Chondrocyte (in vitro differentiated cells): ENCODE results near the gene GTF2H2. TPM values are rescaled to one million over a fixed set of nuclear protein-coding genes. Genes with fewer than 3 reads are reported as not detected.
"Not testable (repeated sequence)": the region's sequence is repeated elsewhere in the genome, so short reads cannot be mapped to it uniquely, and the experiment has no call there.

Experiments used
- DNase-seq: peaks from one replicate; pipeline ENCODE4 v3.0.0; 2021; ENCODE audit warnings: mixed read lengths, low spot score
- H3K27ac Mint-ChIP-seq: one replicate; pipeline ENCODE4 v1.8.0; 2021; ENCODE audit warnings: mild to moderate bottlenecking, moderate library complexity, mixed read lengths; ENCODE audit not compliant: unreplicated experiment
- H3K27me3 Mint-ChIP-seq: 2 replicates; pipeline ENCODE4 v1.8.0; 2021; ENCODE audit warnings: low read depth, mixed read lengths
- H3K36me3 Mint-ChIP-seq: 2 replicates; pipeline ENCODE4 v1.8.0; 2021; ENCODE audit warnings: low read depth, mixed read lengths
- H3K4me1 Mint-ChIP-seq: 2 replicates; pipeline ENCODE4 v1.8.0; 2021; ENCODE audit warnings: low read depth, mild to moderate bottlenecking, mixed read lengths
- H3K4me3 Mint-ChIP-seq: one replicate; pipeline ENCODE4 v1.8.0; 2021; ENCODE audit warnings: mild to moderate bottlenecking, moderate library complexity, mixed read lengths; ENCODE audit not compliant: unreplicated experiment
- H3K9me3 Mint-ChIP-seq: 2 replicates; pipeline ENCODE4 v1.8.0; 2021; ENCODE audit warnings: low read depth, mixed read lengths
- CTCF ChIP-seq: fragments of 200-600 bp; sonication (generic); IDR thresholded peaks from 2 replicates; pipeline ENCODE4 v1.5.0; 2021; ENCODE audit warnings: antibody characterized with exemption, mild to moderate bottlenecking, moderate library complexity
- total RNA-seq: library from RNA; stranded (reverse); gene quantifications from 3 replicates; pipeline ENCODE4 v1.2.1, GENCODE V29; 2021

Gene GTF2H2
- total RNA-seq, 1 donor from 2014 or later: 16.8 TPM

- DNase-seq, H3K27ac Mint-ChIP-seq, H3K4me1 Mint-ChIP-seq, H3K4me3 Mint-ChIP-seq, H3K36me3 Mint-ChIP-seq, H3K27me3 Mint-ChIP-seq, H3K9me3 Mint-ChIP-seq: not testable (repeated sequence)
Measured at GRCh38 chr5:71059426-71059825, 8.1 kb downstream of the GTF2H2 start.

DNA sequence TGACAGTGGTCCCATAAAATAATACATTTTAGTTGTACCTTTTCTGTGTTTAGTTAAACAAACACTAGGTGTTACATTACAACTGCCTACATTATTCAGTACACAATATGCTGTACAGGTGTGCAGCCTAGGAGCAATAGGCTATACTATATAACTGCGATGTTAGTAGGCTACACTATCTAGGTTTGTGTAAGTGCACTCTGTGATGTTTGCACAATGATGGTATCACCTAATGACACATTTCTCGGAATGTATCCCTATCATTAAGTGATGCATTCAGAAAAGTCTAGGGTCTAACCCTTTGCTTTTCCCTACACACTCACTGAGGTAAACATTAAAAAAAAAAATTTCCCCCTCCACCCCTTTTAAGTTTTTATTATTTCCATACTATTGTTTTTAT, 22.7 kb downstream of the GTF2H2 start:
- not testable (repeated sequence) for H3K27me3 Mint-ChIP-seq, H3K36me3 Mint-ChIP-seq, H3K4me1 Mint-ChIP-seq, DNase-seq, H3K4me3 Mint-ChIP-seq, H3K9me3 Mint-ChIP-seq, H3K27ac Mint-ChIP-seq

- not testable (repeated sequence) for H3K36me3 Mint-ChIP-seq, H3K27me3 Mint-ChIP-seq, H3K4me3 Mint-ChIP-seq, H3K9me3 Mint-ChIP-seq, DNase-seq, H3K4me1 Mint-ChIP-seq
- peak overlapping the region; percentile 54 for H3K27ac Mint-ChIP-seq
Measured at GRCh38 chr5:71044128-71044527, 23.3 kb downstream of the GTF2H2 start.

DNA sequence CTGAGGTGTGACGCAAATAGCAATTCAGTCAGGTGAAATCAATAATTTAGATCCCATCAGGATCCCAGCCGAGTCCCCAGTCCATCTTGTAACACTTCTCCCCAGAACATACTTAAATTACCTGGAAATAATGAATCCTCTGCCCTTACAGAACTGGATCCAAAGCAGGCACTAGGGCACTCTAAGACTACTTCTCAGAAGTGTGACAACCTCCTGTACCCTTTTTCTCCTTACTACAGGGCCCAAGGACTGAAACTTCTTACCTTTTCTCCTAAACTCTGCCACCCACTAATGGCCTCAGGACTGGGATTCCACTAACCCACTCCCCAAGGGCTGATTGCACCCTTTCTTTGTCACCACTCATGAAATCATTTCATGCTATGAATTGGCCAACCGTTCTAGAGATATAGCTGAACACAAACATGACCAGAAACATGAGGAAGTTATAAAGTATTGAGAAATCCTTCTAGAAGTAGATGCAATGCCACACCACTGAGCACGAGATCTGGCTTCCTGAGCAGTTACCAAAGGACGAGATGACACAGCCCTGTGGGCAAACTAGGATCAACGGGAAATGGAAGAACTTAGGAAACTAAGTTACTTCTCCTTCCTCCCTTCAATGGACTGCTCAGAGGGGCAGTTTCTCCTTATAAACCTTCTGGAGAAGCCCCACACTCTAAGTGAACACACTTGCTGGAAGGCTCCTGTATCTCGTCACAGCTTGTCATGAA, 36.3 kb downstream of the GTF2H2 start:
- not testable (repeated sequence) for H3K4me1 Mint-ChIP-seq, H3K27ac Mint-ChIP-seq, H3K9me3 Mint-ChIP-seq, H3K4me3 Mint-ChIP-seq, DNase-seq, H3K36me3 Mint-ChIP-seq, H3K27me3 Mint-ChIP-seq

- H3K4me3 Mint-ChIP-seq, H3K27me3 Mint-ChIP-seq, H3K4me1 Mint-ChIP-seq, H3K9me3 Mint-ChIP-seq, H3K27ac Mint-ChIP-seq, H3K36me3 Mint-ChIP-seq, DNase-seq: not testable (repeated sequence)
Measured at GRCh38 chr5:71025289-71025953, 42.1 kb downstream of the GTF2H2 start, which contains the start of gene NAIP. Gene NAIP, minus strand, starts transcription at chr5:71025339. Its CDS starts 12,424 bp downstream, at chr5:71012915.

DNA sequence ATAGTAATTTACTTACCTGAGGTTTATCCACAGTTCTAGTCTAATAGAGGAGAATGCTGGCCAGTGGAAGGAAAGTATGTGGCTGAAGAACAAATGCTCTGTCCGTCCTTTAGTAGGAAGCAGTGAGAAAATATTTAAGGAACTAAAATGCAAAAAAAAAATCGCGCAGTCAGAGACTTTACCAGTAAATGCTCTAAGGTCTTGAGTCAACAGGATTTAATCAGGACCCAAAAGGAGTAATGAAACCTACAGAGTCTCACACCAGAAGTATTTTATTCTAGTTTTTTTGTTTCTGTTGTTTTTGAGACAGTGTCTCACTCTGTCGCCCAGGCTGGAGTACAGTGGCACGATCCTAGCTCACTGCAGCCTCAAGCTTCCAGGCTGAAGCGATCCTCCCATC, 46.8 kb downstream of the GTF2H2 start:
- not testable (repeated sequence) for H3K4me1 Mint-ChIP-seq, DNase-seq, H3K36me3 Mint-ChIP-seq, H3K27me3 Mint-ChIP-seq, H3K4me3 Mint-ChIP-seq, H3K27ac Mint-ChIP-seq, H3K9me3 Mint-ChIP-seq

DNA sequence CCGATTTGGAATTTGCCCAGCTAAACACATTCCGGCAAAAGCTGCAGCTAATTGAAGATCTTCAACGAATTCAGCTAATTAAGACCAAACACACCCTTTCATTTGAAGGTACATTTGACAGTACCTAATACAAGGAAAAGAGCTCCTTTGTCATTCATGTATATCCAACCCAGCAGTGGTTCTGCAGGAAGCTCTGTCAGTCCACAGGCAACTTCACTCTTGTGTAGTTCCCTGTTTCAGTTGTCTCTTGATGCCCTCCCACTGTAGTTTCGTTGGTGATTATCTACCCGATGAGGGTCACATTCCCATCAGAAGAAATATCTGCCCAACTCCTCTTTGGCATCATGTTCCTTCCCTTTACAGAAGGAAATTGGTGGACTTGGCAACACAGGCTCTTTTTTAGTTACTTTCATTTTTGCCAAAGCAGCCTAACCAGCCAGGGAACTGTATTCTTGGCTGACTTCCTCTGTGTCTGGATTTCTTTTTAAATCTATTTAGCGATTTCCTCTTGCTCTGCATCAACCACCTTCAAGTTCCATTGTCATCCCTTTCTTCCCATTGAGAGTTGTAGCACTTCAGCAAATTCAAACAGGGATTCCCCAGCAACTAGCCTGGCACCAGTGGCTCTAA, 49.0 kb downstream of the GTF2H2 start:
- H3K36me3 Mint-ChIP-seq, H3K27ac Mint-ChIP-seq, H3K9me3 Mint-ChIP-seq, H3K27me3 Mint-ChIP-seq, H3K4me3 Mint-ChIP-seq, H3K4me1 Mint-ChIP-seq, DNase-seq: not testable (repeated sequence)

GRCh38 chr5:71014176-71014575, 53.3 kb downstream of the GTF2H2 start:
- Mint-ChIP-seq H3K27ac (no peak overlapping the region), H3K27me3 (no peaks in the 10 kb centered on the region), H3K4me1 (peaks cover 4% of the 10 kb centered on the region), H3K36me3 (no peaks in the 10 kb centered on the region), H3K9me3 (no peaks in the 10 kb centered on the region), H3K4me3 (no peak overlapping the region)
- no peak for TF ChIP-seq CTCF
- no peak for DNase-seq
